ENCODE measurements around the gene PLB1. TPM values are rescaled to one million over a fixed set of nuclear protein-coding genes. Genes with fewer than 3 reads are reported as not detected.

Gene PLB1
- total RNA-seq, 1 donor from 2014 or later = 3.3 TPM

GRCh38 chr2:28631514-28632206 lies 135.8 kb downstream of the PLB1 start:
- DNase-seq = no peak
- no peak for ATAC-seq

GRCh38 chr2:28632791-28633190 lies 136.9 kb downstream of the PLB1 start:
- no peak for ATAC-seq
- intact Hi-C loops (cut with micrococcal nuclease) = no loop called here
- no peak for DNase-seq

More at GRCh38 chr2:28631514-28632206, 135.8 kb downstream of the PLB1 start:
- intact Hi-C loops (cut with micrococcal nuclease) = no loop called here

- ATAC-seq = no peak
- intact Hi-C loops (cut with micrococcal nuclease) = no loop called here
- DNase-seq = no peak
Measured at GRCh38 chr2:28633204-28633603, 137.3 kb downstream of the PLB1 start.

- intact Hi-C loops (cut with micrococcal nuclease) = no loop called here
- ATAC-seq = no peak
- DNase-seq = no peak
Measured at GRCh38 chr2:28633746-28634145, 137.9 kb downstream of the PLB1 start.

DNA sequence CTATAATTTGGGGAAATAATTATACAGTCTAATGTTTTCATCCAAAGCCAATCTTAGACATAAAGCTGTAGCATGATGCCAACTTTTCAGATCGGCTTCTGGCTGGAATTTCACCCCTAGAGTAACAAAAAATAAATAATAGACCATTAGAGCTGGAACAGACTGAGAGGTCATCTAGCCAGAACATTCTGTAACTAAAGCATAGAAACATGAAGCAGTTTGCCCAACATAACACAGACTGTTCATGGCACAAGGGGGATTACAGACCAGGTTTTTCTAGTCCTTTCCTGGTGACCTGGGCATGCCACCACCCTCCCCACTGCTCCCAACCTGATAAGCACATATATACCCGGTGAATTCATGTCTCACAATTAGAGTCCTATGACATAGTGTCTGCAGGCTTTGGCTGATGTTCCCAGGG lies 139.3 kb downstream of the PLB1 start:
- intact Hi-C loops (cut with micrococcal nuclease) = no loop called here
- DNase-seq = peak; percentile 52

GRCh38 chr2:28636491-28636890 lies 140.6 kb downstream of the PLB1 start:
- DNase-seq (no peak), ATAC-seq (no peak)
- intact Hi-C loops (cut with micrococcal nuclease) = no loop called here

More for the DNA sequence above, 139.3 kb downstream of the PLB1 start:
- ATAC-seq = peak; percentile 85

DNA sequence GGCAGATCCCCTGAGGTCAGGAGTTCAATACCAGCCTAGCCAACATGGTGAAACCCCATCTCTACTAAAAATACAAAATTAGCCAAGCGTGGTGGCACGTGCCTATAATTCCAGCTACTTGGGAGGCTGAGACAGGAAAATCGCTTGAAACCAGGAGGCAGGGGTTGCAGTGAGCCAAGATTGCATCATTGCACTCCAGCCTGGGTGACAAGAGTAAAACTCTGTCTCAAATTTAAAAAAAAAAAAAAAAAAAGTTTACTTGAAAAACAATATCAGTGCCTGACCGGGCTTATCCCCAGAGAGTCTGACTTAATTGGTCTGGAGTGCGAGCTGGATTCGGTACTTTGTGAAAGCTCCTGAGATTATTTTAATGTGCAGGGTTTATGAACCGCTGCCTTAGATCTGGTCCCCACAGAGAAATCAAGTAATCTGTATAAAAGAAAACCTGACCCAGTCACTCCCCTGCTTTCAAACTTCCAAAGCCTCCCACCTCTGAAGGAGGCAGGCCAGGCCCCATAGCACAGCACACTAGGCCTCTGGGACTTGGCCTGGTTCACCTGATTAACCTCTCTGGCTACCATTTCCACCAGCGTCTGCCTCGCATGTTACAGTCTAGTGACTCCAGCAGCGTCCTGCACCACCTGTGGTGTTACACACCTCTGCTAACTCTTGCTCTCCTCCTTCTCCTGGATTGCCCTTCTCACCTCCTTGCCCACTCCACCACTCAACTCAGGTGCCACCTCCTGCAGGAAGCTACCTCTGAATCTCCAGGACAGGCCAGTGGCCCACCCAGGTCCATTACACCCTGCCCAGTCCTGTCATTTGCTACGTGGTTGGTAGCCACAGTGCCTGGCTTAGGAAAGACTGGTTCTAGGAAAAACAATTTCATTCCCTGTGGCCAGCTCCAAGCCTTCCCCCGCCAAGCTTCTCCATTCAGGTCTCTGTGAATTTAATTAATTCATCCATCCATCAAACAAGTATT lies 141.5 kb downstream of the PLB1 start:
- DNase-seq (no peak), ATAC-seq (peak; percentile 59)
- intact Hi-C loops (cut with micrococcal nuclease) = no loop called here

- intact Hi-C loops (cut with micrococcal nuclease) = no loop called here
- ATAC-seq (no peak), DNase-seq (no peak)
Measured at GRCh38 chr2:28638102-28638501, 142.2 kb downstream of the PLB1 start.

GRCh38 chr2:28639092-28639691 lies 143.3 kb downstream of the PLB1 start:
- DNase-seq (no peak), ATAC-seq (no peak)
- intact Hi-C loops (cut with micrococcal nuclease) = no loop called here

DNA sequence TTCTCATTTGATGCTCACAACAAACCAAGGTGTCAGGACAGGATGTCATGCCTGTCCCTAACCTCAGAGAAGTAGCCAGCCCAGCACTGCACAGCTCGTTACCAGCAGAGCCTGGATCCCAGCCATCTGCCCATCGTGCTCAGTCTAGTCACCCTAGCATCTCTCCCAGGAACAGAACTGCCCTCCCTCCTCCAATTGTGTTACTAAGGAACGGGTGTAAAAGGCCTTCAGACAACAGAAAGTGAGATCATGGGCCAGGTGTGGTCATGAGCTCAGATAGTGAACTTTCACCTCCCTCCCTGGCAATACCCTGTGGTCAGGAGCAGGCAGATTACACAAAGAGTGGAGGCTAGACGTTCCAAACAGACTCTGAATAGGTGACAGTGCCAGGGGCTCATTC lies 144.0 kb downstream of the PLB1 start:
- intact Hi-C loops (cut with micrococcal nuclease) = no loop called here
- DNase-seq (no peak), ATAC-seq (no peak)

DNA sequence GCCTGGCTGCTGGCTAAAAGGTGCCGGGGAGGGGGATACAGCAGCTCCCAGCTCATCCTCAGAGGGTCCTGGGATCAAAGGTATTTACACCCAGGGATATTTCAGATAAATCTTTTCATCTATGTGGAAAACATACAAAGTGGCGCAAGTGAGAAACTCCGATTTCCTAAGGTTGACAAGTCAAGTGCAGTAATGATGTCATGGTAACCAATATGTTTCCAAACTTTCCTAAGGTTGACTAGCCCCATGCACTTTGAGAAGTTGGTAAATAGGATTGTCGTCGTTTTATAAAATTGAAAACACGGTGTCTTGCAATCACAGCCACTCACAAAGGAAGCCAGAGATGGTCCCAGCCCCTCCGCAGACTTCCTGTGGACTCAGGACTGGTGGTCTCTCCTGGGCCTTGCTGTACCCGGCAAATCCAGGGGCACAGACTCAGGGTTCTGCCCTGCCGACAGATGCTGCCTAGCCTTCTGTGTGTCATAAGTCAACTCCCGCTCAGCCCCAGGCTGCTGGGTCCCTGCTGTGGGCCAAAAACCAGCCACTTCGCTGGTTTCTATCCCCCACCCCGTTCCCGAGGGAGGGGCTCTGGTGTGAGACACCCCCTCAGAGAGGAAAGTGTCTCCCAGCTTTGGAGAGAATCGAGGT lies 144.5 kb downstream of the PLB1 start:
- intact Hi-C loops (cut with micrococcal nuclease) = no loop called here
- no peak for DNase-seq

GRCh38 chr2:28640908-28641300 lies 145.0 kb downstream of the PLB1 start:
- intact Hi-C loops (cut with micrococcal nuclease) = no loop called here
- DNase-seq (no peak), ATAC-seq (no peak)

More for the DNA sequence above, 144.5 kb downstream of the PLB1 start:
- ATAC-seq = no peak

DNA sequence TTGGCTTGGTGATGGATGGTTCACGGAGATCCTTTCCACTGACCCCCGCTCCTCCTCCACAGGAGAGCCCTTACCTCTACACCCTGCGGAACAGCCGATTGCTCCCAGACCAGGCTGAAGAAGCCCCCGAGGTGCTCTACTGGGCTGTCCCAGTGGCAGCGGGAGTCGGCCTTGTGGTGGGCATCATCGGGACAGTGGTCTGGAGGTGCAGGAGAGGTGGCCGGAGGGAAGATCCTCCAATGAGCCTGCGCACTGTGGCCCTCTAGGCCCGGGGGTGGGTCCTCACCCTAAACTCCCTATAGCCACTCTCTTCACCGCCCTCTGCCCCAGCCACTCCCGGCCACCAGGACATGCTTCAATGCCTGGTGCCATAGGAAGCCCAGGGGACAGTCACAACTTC lies 146.9 kb downstream of the PLB1 start:
- DNase-seq (no peak), ATAC-seq (no peak)
- intact Hi-C loops (cut with micrococcal nuclease) = no loop called here

DNA sequence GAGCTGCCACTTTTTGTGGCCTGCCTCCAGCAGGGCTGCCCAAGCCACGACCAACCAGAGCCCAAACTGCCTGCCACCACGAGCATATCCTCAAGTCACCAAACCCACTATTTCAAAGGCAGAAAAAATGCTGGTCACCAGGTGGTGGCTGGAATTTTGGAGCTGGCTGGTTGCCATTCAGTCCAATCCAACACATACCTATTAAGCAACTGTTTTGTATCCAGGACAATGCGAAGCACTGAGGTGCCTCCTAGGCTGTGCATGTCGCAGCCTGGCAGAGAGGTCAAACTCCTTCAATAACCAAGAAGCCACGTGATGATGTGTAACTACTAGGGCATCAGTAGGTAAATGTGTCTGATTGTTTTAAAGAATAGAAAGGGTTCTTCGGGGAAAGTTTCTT lies 147.5 kb downstream of the PLB1 start:
- ATAC-seq (no peak), DNase-seq (no peak)
- intact Hi-C loops (cut with micrococcal nuclease) = no loop called here

DNA sequence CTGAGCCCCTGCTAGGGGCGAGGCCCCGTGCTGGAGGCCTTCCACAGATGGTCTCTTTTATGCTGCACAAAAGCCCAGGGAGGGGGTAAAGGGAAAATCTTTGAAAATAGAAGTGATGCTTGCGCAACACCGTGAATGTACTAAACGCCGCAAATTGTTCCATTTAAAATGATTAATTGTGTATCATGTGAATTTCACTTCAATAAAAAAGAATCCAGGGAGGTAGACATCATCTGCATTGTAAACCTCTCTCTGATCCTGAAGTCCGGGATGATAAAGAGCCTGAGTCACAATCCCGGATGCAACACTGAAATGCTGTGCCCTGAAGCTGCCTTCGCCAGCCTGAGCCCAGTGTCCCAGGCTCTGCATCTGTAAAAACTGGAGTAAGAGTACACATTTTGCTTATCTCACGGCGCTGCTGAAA lies 148.1 kb downstream of the PLB1 start:
- ATAC-seq (peak; percentile 18), DNase-seq (no peak)
- intact Hi-C loops (cut with micrococcal nuclease) = no loop called here

DNA sequence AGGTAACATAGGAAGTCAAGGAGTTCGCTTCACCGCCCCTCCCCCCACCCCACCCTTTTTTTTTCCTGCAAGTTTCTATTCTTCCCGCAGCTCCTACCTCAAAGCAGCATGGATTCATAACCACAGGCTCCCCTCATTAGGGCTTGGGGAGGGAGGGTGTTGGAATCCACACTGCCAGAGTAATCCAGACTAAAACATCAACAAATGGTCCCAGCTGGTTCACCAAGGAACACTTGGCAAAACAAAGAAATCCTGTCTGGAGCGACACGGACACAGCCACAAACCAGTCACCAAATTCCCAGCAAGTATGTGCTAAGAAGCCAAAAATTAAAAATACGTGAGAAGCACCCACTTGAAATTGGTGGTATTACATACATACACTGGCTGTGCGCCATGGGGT lies 148.9 kb downstream of the PLB1 start:
- intact Hi-C loops (cut with micrococcal nuclease) = no loop called here
- ATAC-seq (peak; percentile 74), DNase-seq (no peak)

DNA sequence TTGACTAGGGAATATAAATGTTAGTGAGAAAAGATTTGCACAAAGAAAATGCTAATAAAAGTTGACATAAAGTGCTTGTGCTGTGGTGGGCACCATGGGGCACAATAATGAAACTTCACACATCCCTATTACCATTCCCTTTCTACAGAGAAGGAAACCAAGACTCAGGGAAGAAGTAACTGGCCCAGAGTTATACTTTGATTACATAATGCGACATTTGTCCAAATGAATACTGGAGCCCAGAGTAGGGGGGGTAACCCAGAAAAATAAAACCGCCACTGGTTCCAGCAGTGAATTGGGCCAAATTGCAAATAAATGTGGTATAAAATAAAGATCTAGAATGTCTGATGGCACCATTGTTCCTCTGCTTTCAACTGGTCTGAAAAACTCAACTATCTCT lies 149.7 kb downstream of the PLB1 start:
- peak; percentile 57 for ATAC-seq
- intact Hi-C loops (cut with micrococcal nuclease) = no loop called here

GRCh38 chr2:28647682-28648081 lies 151.8 kb downstream of the PLB1 start:
- intact Hi-C loops (cut with micrococcal nuclease) = no loop called here
- no peak for ATAC-seq
- DNase-seq = no peak

More for the DNA sequence above, 149.7 kb downstream of the PLB1 start:
- no peak for DNase-seq

GRCh38 chr2:28648147-28648546 lies 152.3 kb downstream of the PLB1 start:
- DNase-seq (no peak), ATAC-seq (peak; percentile 57)
- intact Hi-C loops (cut with micrococcal nuclease) = no loop called here
